Left colon (tissue), 2 donors: ENCODE data around the gene ALG14. TPM values are rescaled to one million over a fixed set of nuclear protein-coding genes. Genes with fewer than 3 reads are reported as not detected.

Source experiments
- ATAC-seq: fragments of 200-7000 bp; cut with Tn5 transposase; one replicate; pipeline ENCODE4 v1.9.1; 2020; ENCODE audit warnings: mild to moderate bottlenecking, moderate library complexity
- DNase-seq, 2 donors: peaks; one replicate each; pipeline ENCODE4 v3.0.0-alpha.2; 2020
- intact Hi-C, 2 donors: fragments of 100-400 bp; cut with DNase I in 1 of 2; cut with micrococcal nuclease in 1 of 2; formaldehyde crosslinking; loops; one replicate each; pipeline versions ENCODE4 v1.11.2 to v1.14.0; 2022; cut with DNase I, micrococcal nuclease
- total RNA-seq, 2 donors: library from RNA; stranded (reverse); fragmentation: NEBNext Ultra II Directional; extraction: Animal tissue kit (Norgen Biotek cat#: 25700); gene quantifications; one replicate each; pipeline ENCODE4 v1.2.1, GENCODE V29; 2021
- donor health status: DM: no; HTN: no; CAD: no.
- donor health status: DM: yes; HTN: yes; CAD: no.

The ALG14 gene
- total RNA-seq, 2 donors from 2014 or later = 9.8 to 13.9 TPM

- DNase-seq (no peak), ATAC-seq (no peak)
- intact Hi-C loops = no loop called here
Measured at GRCh38 chr1:94976971-94977548, 95.7 kb downstream of the ALG14 start.

GRCh38 chr1:94974824-94975223 is 97.9 kb downstream of the ALG14 start:
- DNase-seq = no peak
- intact Hi-C loops = no loop called here
- no peak for ATAC-seq

GRCh38 chr1:94974241-94974640 is 98.5 kb downstream of the ALG14 start:
- no peak for DNase-seq
- intact Hi-C loops = no loop called here
- no peak for ATAC-seq

- no peak for DNase-seq
- intact Hi-C loops = no loop called here
- ATAC-seq = no peak
Measured at GRCh38 chr1:94973309-94973922, 99.3 kb downstream of the ALG14 start.

- ATAC-seq (no peak), DNase-seq (no peak)
- intact Hi-C loops = no loop called here
Measured at GRCh38 chr1:94971491-94971924, 101.2 kb downstream of the ALG14 start.

- DNase-seq = no peak
- no peak for ATAC-seq
- intact Hi-C loops = no loop called here
Measured at GRCh38 chr1:94970783-94971182, 102.0 kb downstream of the ALG14 start.

- no peak for ATAC-seq
- no peak for DNase-seq
- intact Hi-C loops = no loop called here
Measured at GRCh38 chr1:94969137-94969536, 103.6 kb downstream of the ALG14 start.

- ATAC-seq = no peak
- no peak for DNase-seq
- intact Hi-C loops = no loop called here
Measured at GRCh38 chr1:94966033-94966432, 106.7 kb downstream of the ALG14 start.

- ATAC-seq (no peak), DNase-seq (no peak)
- intact Hi-C loops = no loop called here
Measured at GRCh38 chr1:94963864-94964263, 108.9 kb downstream of the ALG14 start.

GRCh38 chr1:94962409-94963265 is 110.1 kb downstream of the ALG14 start:
- DNase-seq (peak; percentile 50 to 54), ATAC-seq (peak; percentile 87)
- intact Hi-C loops = no loop called here

GRCh38 chr1:94961988-94962387 is 110.8 kb downstream of the ALG14 start:
- intact Hi-C loops = no loop called here
- DNase-seq (no peak), ATAC-seq (no peak)

GRCh38 chr1:94961582-94961981 is 111.2 kb downstream of the ALG14 start:
- ATAC-seq (peak; percentile 70), DNase-seq (peak in 1 of 2 donors; percentile 34)
- intact Hi-C loops = no loop called here

- intact Hi-C loops = no loop called here
- DNase-seq = no peak
- ATAC-seq = peak; percentile 6
Measured at GRCh38 chr1:94958081-94958480, 114.7 kb downstream of the ALG14 start.

GRCh38 chr1:94955767-94956632 is 116.8 kb downstream of the ALG14 start:
- ATAC-seq = peak; percentile 71
- DNase-seq = no peak
- intact Hi-C loops = no loop called here

GRCh38 chr1:94954263-94955220 is 118.2 kb downstream of the ALG14 start:
- intact Hi-C loops = no loop called here
- DNase-seq (no peak), ATAC-seq (no peak)

GRCh38 chr1:94953746-94954145 is 119.0 kb downstream of the ALG14 start:
- ATAC-seq (no peak), DNase-seq (no peak)
- intact Hi-C loops = no loop called here

GRCh38 chr1:94953107-94953506 is 119.6 kb downstream of the ALG14 start:
- ATAC-seq (no peak), DNase-seq (no peak)
- intact Hi-C loops = no loop called here

GRCh38 chr1:94952539-94952938 is 120.2 kb downstream of the ALG14 start:
- intact Hi-C loops = no loop called here
- ATAC-seq = peak; percentile 35
- DNase-seq = no peak
